GM21447 (cell line): ENCODE measurements around the gene CLDN24.

Experiments
- ATAC-seq: cut with Tn5 transposase; IDR thresholded peaks from one replicate; pipeline ENCODE4 v1.9.1; 2021; ENCODE audit not compliant: unreplicated experiment

Gene CLDN24

GRCh38 chr4:183322326-183322725 is at the start of gene CLDN24:
TSS of gene CLDN24 (minus strand) at chr4:183322426. CDS start at chr4:183322426, 0 bp downstream.
- no peak for ATAC-seq

GRCh38 chr4:183370786-183371185 is 48.6 kb upstream of the CLDN24 start:
- no peak for ATAC-seq

GRCh38 chr4:183369073-183369472 is 46.8 kb upstream of the CLDN24 start:
- no peak for ATAC-seq

GRCh38 chr4:183366206-183366835 is 44.1 kb upstream of the CLDN24 start:
- ATAC-seq, result no peak

GRCh38 chr4:183364025-183364424 is 41.8 kb upstream of the CLDN24 start:
- no peak for ATAC-seq

GRCh38 chr4:183362916-183363542 is 40.8 kb upstream of the CLDN24 start:
- ATAC-seq, result no peak

- no peak for ATAC-seq
These were observed 39.8 kb upstream of the CLDN24 start for GRCh38 chr4:183362036-183362435.

- ATAC-seq, result no peak
These were observed 38.1 kb upstream of the CLDN24 start for GRCh38 chr4:183360161-183360919.

GRCh38 chr4:183358215-183358755 is 36.1 kb upstream of the CLDN24 start:
- no peak for ATAC-seq

- no peak for ATAC-seq
These were observed 34.9 kb upstream of the CLDN24 start for GRCh38 chr4:183356931-183357675.

GRCh38 chr4:183356173-183356830 is 34.1 kb upstream of the CLDN24 start:
- ATAC-seq, result no peak

GRCh38 chr4:183355405-183355804 is 33.2 kb upstream of the CLDN24 start:
- no peak for ATAC-seq

- no peak for ATAC-seq
These were observed 32.0 kb upstream of the CLDN24 start for GRCh38 chr4:183354219-183354618.

- no peak for ATAC-seq
These were observed 31.3 kb upstream of the CLDN24 start for GRCh38 chr4:183353557-183353956.

- ATAC-seq, result no peak
These were observed 30.3 kb upstream of the CLDN24 start for GRCh38 chr4:183352546-183352945.

GRCh38 chr4:183350317-183351071 is 28.3 kb upstream of the CLDN24 start:
- no peak for ATAC-seq

GRCh38 chr4:183349673-183350072 is 27.4 kb upstream of the CLDN24 start:
- no peak for ATAC-seq

GRCh38 chr4:183348706-183349659 is 26.8 kb upstream of the CLDN24 start:
- ATAC-seq, result no peak

GRCh38 chr4:183348136-183348535 is 25.9 kb upstream of the CLDN24 start:
- no peak for ATAC-seq
